ENCODE data around the gene RIPPLY2.
"Not testable (repeated sequence)": the region's sequence is repeated elsewhere in the genome, so short reads cannot be mapped to it uniquely, and the experiment has no call there.

RIPPLY2 gene

DNA sequence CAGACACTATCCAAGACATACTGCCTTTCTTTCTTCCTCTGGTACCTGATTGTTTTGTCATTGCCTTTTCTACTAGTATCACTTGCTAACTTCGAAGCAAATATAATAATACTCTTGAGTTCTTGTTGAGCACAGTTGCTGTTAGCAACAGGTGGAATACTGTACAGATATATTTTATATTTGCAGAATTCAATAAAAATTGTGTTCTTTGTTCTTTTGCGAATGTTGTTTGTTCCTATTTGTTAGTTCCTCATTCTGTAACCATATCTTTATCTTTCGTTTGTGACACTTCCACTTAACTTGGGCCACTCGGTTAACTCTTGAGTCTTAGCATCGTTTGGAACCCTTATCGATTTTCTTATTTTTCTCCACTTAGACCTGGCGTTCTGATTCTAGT lies 7.2 kb downstream of the RIPPLY2 start:
- DNase-seq (ENCODE audit: low spot score), result no peak

DNA sequence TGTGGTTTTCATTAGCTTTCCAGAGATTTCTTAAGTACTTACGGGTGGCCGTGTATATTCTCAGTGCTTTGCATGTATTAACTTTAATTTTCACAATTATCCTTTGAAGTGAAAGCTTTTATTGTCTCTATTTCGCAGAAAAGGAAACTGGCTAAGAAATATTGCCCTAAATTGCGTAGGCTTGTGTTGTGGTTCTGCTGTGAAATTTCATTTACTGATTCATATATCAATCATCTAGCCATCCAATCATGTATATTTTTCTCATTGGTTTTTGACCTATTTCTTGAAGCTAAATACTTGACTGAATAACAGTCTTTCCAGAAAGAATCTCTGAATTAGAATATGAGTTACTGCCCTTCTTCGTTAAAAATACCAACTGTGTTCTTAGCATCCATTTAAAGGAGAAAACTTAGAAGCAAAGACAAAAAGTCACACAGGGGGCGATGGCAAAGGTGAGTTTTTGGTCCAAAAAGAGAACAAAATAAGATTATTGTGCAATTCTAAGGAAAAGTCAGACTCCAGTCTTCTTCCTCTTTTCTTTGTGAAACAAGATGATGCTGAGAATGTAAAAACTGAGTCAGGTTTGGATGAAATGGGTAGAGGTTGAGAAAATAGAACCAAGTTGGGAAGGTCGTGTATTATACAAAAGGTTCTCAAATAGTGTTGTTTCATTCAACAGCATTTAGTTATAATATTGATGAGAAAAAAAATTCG lies 7.8 kb downstream of the RIPPLY2 start:
- DNase-seq (ENCODE audit: low spot score), result peak; percentile 6

DNA sequence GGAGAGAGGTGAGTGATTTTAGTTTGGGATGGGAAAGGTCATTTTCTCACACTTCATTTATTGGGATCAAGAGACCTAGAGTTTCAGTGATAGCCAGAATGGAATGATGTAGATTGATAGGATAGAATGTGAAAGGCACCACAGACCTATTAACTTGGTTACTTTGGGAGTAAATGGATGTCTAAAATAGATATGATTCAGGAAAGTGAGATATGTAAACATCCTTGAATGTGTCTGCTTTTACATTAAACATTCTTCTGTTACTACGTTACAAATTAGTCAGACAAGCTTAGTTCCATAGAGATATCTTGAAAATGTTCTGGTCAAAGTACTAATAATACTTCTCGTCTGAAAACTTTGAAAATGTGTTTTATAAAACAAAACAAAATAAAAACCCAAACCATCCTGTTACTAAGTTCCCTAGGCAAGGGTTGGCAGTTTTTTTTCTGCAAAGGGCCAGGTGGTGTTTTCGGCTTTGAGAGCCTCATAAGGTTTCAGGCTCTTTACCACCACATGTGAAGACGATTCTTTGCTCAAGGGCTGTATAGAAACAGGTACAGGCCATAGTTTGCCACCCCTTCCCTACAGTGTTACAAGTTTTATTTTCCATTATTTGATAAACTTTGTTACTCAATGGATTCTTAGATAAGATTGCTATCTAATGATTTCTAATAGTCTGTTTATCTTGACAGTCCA lies 9.8 kb downstream of the RIPPLY2 start:
- DNase-seq (ENCODE audit: low spot score), result no peak

DNA sequence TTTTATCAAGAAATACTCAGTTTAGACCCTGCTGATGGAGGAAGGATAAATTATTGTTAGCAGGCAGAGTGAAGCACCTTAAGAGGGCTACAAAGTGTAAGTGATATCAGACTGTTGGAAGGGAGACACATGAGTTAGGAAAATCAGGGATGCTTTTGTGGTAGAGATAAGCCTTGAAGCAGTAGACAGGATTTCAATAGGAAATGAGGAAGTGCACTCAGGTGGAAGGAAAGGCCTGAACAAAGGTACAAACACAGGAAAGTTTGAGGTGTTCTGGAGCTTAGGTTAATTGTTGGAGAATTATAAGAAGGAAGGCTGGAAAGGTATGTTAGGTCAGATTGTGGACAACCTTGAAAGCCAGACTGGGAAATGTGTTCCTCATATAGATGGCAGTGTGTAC lies 13.9 kb downstream of the RIPPLY2 start:
- no peak for DNase-seq (ENCODE audit: low spot score)

DNA sequence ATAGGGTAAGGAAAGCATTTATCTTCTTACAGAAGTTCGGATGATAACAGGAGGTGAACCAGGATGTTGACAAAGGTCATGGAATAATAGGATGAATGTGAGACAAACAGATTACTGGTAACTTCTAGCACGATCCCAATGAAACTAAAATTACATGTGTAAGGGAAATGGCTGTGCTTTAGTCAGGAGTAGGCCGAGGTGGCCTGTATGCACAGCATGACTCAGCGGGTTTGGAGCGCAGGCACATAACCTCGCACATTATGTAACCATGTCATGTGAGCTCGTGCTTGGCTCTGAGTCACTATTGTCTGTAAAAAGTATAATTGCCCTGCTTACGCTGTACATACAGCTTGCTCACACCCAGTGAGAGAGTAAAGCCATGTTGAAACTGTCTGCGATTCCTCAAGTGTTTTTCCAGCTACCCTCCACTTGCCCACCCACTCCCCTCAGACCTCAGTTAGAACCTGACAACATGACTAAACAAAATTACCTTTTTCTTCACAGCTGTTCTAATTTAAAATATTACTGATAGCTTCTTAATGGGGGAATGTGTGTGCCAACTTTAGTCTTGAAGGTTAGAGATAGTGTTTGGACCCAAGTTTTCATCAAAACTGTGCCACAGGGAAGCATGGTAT lies 14.5 kb downstream of the RIPPLY2 start:
- peak; percentile 17 for DNase-seq (ENCODE audit: low spot score)

DNA sequence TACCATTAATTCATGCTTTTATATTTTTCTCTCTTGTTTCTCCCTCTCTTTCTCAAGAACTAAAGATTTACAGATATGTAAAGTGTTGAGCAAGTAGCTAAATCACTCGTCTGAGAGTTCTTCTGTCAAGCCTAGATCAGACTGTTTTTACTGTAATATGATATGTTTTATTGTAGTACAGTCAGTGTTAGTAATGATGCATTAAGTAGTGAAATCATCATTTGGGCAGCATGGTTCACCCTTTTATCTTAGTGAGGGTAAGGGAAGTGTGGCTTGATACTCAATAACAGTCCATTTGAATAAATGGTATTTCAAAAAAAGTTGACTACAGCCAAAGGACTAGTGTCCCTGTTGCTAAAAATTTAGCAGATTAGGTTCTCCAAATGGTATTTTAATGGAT lies 15.5 kb downstream of the RIPPLY2 start:
- no peak for DNase-seq (ENCODE audit: low spot score)

DNA sequence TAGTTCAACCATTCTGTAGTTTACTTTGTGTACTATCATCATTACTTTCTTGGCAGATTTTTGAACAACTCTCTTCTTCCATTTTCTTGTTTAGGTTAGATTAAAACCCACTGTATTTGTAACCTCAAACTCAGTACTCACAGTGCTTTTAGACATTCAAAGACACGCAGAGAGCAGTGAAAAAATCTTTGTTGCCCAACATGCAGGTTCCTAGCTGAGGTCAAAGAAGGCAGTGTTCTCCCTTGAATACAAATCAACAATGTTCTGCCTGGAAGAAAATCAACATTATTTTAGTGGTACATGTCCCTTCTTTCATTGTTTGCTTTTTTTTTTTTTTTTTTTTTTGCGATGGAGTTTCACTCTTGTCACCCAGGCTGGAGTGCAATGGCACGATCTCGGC lies 17.5 kb downstream of the RIPPLY2 start:
- DNase-seq (ENCODE audit: low spot score), result no peak

DNA sequence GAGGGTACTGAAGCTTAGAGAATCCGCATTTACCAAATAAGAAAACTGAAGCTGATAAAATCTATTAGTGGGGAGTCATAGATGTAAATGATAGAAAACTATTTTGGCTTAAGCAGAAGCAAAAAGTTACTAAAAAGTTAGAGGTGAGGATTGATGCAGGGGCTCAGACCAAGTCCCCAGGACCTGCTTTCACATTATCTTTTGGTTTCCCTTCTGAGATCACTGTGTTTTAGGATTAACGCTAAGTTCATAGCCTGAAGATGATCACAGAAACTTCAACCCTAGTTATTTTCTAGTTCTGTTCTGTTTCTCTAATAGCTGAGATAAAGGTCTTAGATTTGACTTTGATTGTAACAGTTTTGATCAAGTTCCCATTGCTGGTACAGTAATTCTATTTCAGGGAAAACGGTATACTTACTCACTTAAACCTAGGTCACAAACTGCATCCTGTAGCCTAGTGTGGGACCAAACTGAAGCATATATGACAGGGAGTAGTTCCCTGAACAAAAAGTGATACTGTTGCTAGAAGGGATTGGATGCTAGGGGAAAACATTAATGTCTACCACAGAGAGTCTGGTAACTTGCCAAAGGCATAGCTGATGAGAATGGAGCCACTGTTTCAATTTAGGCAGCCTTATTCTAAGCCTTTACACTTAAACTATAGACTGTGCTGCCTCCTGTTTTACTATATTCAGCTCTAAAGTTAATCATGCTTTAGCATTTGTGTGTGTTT lies 19.4 kb downstream of the RIPPLY2 start:
- DNase-seq (ENCODE audit: low spot score), result no peak

DNA sequence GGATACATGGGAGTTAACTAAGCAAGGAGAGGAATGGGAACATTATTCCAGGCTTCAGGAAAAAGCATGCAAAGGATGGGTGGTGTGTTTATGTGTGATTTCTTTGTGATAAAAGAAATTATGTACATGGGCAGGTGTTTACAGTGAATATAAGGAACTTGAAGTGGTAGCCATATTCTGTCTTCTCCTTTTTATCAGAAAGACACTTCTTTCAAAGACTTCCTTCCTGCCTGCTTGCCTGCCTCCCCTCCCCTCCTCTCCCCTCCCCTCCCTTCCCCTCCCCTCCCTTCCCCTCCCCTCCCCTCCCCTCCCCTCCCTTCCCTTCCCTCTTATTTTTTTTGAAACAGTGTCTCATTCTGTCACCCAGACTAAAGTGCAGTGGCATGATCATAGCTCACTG lies 20.7 kb downstream of the RIPPLY2 start:
- no peak for DNase-seq (ENCODE audit: low spot score)

DNA sequence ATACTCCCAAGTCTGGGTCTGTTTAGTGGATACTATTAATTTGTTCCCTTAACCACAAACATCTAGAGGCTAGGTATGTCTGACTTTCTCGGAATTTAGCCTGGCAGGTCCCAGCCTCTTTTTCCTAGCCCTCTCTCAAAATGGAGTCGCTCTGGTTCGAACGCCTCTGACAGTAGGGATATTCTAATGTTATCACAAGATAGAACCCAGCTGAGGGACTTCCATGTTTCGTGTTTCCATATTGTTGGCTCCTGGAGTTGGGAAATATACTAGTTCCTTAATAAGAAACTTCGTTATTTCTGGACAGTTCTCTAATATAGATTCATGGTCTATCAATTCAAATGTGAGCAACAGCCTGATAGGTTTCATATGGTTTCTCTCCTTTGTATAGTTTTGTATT lies 22.7 kb downstream of the RIPPLY2 start:
- DNase-seq (ENCODE audit: low spot score), result no peak

DNA sequence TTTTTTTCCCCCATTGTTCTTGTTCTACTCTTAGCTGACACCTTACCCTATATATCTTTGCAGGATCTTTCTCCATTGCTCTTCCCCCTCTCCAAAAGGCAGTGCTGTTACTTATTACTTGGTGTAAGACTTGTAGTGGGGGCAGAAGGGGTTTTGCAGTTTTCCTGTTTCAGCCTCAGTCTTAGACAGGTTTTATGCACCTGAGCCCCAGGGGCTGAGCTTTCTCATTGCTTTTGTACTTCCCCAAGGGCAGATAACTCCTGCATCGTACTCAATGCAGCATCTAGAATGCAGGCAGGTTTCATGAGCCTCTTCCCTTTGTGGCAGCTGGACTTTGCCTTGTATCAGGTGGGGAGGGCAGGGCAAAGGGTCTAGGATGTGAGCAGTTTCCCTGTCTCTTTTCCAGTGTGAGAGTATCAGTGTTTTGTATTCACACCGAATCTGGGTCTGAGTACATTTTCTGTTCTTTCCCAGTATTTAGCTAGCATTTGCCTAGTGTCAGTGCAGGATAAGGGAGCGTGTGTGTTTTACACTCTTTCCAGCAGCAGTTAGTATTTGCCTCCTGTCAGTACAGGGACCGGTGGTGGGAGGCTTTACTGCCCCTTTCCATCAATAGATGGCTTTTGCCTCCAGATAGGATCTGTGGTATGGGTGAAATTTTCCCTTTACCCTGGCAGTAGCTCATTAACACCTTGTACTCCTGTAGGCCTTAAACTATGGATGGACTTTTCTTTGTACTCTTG lies 25.9 kb downstream of the RIPPLY2 start:
- DNase-seq (ENCODE audit: low spot score), result no peak

DNA sequence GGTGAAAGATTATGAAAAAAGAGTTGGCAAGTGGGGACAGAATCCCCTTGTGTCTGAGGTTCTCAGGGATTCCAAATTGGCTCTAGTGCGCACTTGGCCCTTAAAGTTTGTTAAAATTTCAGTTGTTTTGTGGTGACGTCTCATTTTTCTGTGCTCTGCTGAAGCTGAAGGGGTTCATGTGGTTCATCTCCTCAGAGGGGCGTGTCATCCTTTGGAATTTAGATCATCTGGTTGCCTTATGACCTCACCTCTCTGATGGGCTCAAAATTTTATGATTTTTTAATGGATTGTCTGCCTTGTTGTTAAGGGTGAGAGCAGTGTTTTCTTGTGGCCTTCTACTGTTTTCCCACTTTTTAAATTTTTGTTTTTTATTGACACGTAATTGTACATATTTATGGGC lies 26.6 kb downstream of the RIPPLY2 start:
- no peak for DNase-seq (ENCODE audit: low spot score)

DNA sequence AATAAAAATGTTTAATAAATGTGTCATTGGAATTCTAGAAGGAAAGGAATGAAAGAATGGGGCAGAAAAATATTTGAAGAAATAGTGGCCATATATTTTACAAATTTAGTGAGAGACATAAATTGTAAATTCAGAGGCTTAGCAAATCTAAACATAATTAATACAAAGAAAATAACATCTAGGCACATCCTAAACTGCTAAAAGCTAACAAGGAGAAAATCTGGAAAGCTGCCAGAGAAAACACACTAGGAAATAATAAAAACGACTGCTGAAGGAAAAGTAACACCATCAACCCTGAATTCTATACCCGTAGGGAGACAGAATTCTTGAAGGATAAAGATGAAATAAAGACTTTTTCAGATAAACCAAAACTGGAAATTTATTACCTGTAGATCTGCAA lies 30.1 kb downstream of the RIPPLY2 start:
- DNase-seq (ENCODE audit: low spot score), result no peak

DNA sequence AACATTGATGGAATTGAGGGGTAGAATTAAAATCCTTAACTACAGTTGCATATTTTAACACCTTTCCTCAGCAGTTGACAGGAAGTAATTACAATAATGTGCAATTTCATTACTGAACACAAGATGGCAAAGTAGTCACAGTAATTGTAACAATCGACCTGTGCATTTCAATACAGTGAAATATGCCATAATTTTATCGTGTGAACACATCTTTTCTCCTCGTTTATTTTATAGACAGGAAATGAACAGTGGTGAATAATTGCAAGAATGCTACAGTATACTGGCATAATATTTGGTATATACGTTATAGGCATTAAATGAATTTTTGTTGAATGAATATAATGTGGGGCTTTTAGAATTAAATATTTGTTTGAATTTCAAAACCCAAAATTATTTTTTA lies 31.4 kb downstream of the RIPPLY2 start:
- DNase-seq (ENCODE audit: low spot score), result peak; percentile 58

DNA sequence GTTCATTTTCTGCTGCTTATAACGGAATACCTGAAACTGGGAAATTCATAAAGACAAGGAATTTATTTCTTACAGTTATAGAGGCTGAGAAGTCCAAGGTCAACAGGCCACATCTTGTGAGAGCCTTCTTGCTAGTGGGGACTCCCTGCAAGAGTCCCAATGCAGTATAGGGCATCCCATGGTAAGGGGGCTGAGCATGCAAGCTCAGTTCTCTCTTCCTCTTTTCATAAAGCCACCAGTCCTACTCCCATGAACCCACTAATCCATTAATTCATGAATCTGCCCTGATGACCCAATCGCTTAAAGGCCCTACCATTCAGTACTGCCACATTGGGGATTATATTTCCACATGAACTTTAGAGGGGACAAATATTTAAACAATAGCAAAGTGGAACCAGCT lies 32.8 kb downstream of the RIPPLY2 start:
- no peak for DNase-seq (ENCODE audit: low spot score)

DNA sequence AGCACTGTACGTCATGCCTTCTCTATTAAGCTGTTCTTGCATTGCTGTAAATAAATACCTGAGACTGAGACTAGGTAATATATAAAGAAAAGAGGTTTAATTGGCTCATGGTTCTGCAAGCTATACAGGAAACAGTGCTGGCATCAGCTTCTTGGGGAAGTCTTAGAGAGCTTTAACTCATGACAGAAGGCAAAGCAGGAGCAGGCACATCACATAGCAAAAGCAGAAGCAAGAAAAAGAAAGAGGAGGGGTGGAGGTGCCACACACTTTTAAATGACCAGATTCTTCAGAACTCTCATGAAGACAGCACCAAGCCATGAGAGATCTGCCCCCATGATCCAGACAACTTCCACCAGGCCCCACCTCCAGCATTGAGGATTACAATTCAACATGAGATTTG lies 36.5 kb downstream of the RIPPLY2 start:
- DNase-seq (ENCODE audit: low spot score), result no peak

DNA sequence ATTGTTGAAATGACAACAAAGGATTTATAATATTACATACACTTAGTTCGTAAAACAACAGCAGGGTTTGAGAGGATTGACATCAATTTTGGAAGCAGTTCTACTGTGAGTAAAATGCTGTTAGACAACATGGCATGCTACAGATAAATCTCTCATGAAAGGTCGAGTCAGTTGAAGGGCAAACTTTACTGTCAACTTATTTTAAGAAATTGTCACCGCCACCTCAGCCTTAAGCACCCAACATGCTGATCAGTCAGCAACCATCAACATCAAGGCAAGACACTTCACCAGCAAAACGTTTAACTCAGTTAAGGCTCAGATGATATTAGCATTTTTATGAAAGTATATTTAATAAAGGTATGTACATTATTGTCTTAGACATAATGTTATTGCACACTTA lies 37.4 kb downstream of the RIPPLY2 start:
- DNase-seq (ENCODE audit: low spot score), result no peak

DNA sequence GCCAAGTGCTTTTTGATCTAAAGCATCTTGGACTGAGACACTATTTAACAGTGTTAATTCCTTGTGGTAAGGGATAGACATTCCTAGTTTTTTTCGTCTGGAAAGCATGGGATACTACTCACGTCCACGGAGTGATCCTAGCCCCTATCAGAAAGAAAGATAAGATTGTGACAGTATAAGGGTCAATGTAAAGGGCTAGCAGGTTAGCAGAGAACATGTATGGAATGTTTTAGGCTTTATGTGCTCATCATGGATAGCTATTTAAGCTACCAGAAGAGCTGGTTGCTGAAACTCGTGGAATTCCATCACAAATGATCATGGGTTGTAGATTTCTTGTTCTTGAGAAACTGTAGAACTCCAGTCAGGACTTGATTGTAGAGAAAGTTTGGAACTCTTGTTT lies 38.4 kb downstream of the RIPPLY2 start:
- DNase-seq (ENCODE audit: low spot score), result no peak

DNA sequence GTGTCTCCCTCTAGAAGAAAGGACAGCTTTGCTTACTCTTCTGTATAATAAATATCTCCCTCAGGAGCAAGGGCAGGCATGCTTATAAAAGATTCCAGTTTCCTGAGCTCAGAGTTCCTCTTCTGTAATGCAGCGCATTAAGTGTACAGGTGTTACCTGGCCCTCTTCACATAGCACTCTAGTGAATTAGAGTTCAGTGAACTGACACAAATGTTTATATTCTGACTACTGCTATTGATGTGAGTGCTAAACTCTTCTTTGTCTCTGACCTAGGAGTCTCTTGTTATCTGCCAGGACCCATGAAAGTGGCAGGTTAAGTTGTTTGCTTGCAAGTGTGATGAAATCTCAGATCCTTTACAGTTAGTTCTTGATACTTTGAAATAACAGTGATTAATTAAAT lies 39.9 kb downstream of the RIPPLY2 start:
- DNase-seq (ENCODE audit: low spot score), result no peak

DNA sequence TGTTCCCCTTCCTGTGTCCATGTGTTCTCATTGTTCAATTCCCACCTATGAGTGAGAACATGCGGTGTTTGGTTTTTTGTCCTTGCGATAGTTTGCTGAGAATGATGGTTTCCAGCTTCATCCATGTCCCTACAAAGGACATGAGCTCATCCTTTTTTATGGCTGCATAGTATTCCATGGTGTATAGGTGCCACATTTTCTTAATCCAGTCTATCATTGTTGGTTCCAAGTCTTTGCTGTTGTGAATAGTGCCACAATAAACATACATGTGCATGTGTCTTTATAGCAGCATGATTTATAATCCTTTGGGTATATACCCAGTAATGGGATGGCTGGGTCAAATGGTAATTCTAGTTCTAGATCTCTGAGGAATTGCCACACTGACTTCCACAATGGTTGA lies 43.9 kb downstream of the RIPPLY2 start:
- not testable (repeated sequence) for DNase-seq (ENCODE audit: low spot score)

DNA sequence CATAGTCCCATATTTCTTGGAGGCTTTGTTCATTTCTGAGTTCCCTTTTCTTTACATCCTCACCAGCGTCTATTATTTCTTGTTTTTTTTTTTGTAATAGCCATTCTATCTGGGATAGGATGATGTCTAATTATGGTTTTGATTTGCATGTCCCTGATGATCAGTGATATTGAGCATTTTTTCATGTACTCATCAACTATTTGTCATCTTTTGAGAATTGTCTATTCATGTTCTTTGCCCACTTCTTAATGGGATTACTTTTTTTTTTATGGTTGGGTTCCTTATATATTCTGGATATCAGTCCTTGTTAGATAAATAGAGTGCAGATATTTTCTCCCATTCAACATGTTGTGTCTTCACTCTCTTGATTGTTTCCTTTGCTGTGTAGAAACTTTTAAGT lies 48.5 kb downstream of the RIPPLY2 start:
- no peak for DNase-seq (ENCODE audit: low spot score)

DNA sequence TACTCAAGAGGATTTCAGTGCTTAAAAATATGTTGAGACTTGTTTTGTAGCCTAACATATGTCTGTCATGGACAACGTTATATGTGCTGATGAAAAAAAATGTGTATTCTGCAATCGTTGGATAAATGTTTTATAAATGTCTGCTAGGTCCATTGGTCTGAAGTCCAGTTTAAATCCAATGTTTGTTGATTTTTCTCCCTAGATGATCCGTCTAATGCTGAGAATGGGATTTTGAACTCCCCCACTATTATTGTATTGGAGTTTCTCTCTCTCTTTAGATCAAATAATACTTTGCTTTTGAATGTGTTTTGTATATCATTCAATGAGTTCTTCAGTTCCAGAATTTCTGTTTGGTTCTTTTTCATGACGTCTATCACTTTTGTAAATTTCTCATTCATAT lies 51.2 kb downstream of the RIPPLY2 start:
- DNase-seq (ENCODE audit: low spot score), result no peak
